ENCODE data around the gene TBC1D8. TPM values are rescaled to one million over a fixed set of nuclear protein-coding genes. Genes with fewer than 3 reads are reported as not detected.
"Not testable (repeated sequence)": the region's sequence is repeated elsewhere in the genome, so short reads cannot be mapped to it uniquely, and the experiment has no call there.

Gene TBC1D8
- total and polyA plus RNA-seq, 9 donors: 18.3 to 26.6 (median 20.6) TPM

- not testable (repeated sequence) for H3K27me3 ChIP-seq (ENCODE audit: control insufficient read depth, insufficient read depth, low read length); H3K4me3 ChIP-seq (ENCODE audit: low read length); H3K4me1 ChIP-seq (ENCODE audit: control insufficient read depth, insufficient read depth, low read length); H3K36me3 ChIP-seq (ENCODE audit: control insufficient read depth, insufficient read depth, low read length); H3K27ac ChIP-seq (ENCODE audit: low read length)
- peaks cover 11% of the 10 kb centered on the region for H3K9me3 ChIP-seq (replicated peaks; ENCODE audit: control insufficient read depth, low read depth, low read length)
- 74% methylated on average over 2 of the region's 2 CpGs for WGBS (ENCODE audit: insufficient coverage)
- peak; percentile 43 for DNase-seq
Measured at GRCh38 chr2:101167532-101167931, 16.4 kb upstream of the TBC1D8 start.

GRCh38 chr2:101164021-101164420, 12.8 kb upstream of the TBC1D8 start:
- DNase-seq: no peak
- Histone ChIP-seq H3K4me1 (ENCODE audit: control insufficient read depth, insufficient read depth, low read length) (no peaks in the 10 kb centered on the region), H3K9me3 (replicated peaks; ENCODE audit: control insufficient read depth, low read depth, low read length) (peaks cover 9% of the 10 kb centered on the region), H3K4me3 (ENCODE audit: low read length) (no peak overlapping the region), H3K27me3 (ENCODE audit: control insufficient read depth, insufficient read depth, low read length) (no peaks in the 10 kb centered on the region), H3K36me3 (ENCODE audit: control insufficient read depth, insufficient read depth, low read length) (no peaks in the 10 kb centered on the region), H3K27ac (ENCODE audit: low read length) (no peak overlapping the region)
- 93% methylated on average over 2 of the region's 2 CpGs for WGBS (ENCODE audit: insufficient coverage)

- Histone ChIP-seq H3K36me3 (ENCODE audit: control insufficient read depth, insufficient read depth, low read length) (no peaks in the 10 kb centered on the region), H3K27ac (ENCODE audit: low read length) (no peak overlapping the region), H3K4me3 (ENCODE audit: low read length) (no peak overlapping the region), H3K27me3 (ENCODE audit: control insufficient read depth, insufficient read depth, low read length) (no peaks in the 10 kb centered on the region), H3K4me1 (ENCODE audit: control insufficient read depth, insufficient read depth, low read length) (no peaks in the 10 kb centered on the region), H3K9me3 (replicated peaks; ENCODE audit: control insufficient read depth, low read depth, low read length) (peaks cover 2% of the 10 kb centered on the region)
- DNase-seq: no peak
- 38% methylated on average over 3 of the region's 9 CpGs for WGBS (ENCODE audit: insufficient coverage)
Measured at GRCh38 chr2:101162561-101163330, 11.6 kb upstream of the TBC1D8 start.

- Histone ChIP-seq H3K9me3 (replicated peaks; ENCODE audit: control insufficient read depth, low read depth, low read length) (no peaks in the 10 kb centered on the region), H3K27me3 (ENCODE audit: control insufficient read depth, insufficient read depth, low read length) (no peaks in the 10 kb centered on the region), H3K36me3 (ENCODE audit: control insufficient read depth, insufficient read depth, low read length) (no peaks in the 10 kb centered on the region), H3K4me1 (ENCODE audit: control insufficient read depth, insufficient read depth, low read length) (no peaks in the 10 kb centered on the region), H3K27ac (ENCODE audit: low read length) (no peak overlapping the region), H3K4me3 (ENCODE audit: low read length) (no peak overlapping the region)
- WGBS (ENCODE audit: insufficient coverage): no CpG with 5 or more reads among the region's 3 CpGs
- DNase-seq: no peak
Measured at GRCh38 chr2:101161658-101162057, 10.5 kb upstream of the TBC1D8 start.

GRCh38 chr2:101160454-101160853, 9.3 kb upstream of the TBC1D8 start:
- no CpG with 5 or more reads among the region's 3 CpGs for WGBS (ENCODE audit: insufficient coverage)
- Histone ChIP-seq H3K27ac (ENCODE audit: low read length) (no peak overlapping the region), H3K4me3 (ENCODE audit: low read length) (no peak overlapping the region), H3K9me3 (replicated peaks; ENCODE audit: control insufficient read depth, low read depth, low read length) (no peaks in the 10 kb centered on the region), H3K27me3 (ENCODE audit: control insufficient read depth, insufficient read depth, low read length) (no peaks in the 10 kb centered on the region), H3K4me1 (ENCODE audit: control insufficient read depth, insufficient read depth, low read length) (no peaks in the 10 kb centered on the region), H3K36me3 (ENCODE audit: control insufficient read depth, insufficient read depth, low read length) (no peaks in the 10 kb centered on the region)
- DNase-seq: no peak

GRCh38 chr2:101159526-101159925, 8.3 kb upstream of the TBC1D8 start:
- Histone ChIP-seq H3K4me3 (ENCODE audit: low read length) (no peak overlapping the region), H3K36me3 (ENCODE audit: control insufficient read depth, insufficient read depth, low read length) (no peaks in the 10 kb centered on the region), H3K27ac (ENCODE audit: low read length) (no peak overlapping the region), H3K27me3 (ENCODE audit: control insufficient read depth, insufficient read depth, low read length) (no peaks in the 10 kb centered on the region), H3K9me3 (replicated peaks; ENCODE audit: control insufficient read depth, low read depth, low read length) (no peaks in the 10 kb centered on the region), H3K4me1 (ENCODE audit: control insufficient read depth, insufficient read depth, low read length) (peaks cover 2% of the 10 kb centered on the region)
- no peak for DNase-seq
- WGBS (ENCODE audit: insufficient coverage): no CpG with 5 or more reads among the region's 2 CpGs

- no peak overlapping the region for H3K4me3 ChIP-seq (ENCODE audit: low read length)
- WGBS (ENCODE audit: insufficient coverage): 70% methylated on average over 2 of the region's 6 CpGs
- no peaks in the 10 kb centered on the region for H3K9me3 ChIP-seq (replicated peaks; ENCODE audit: control insufficient read depth, low read depth, low read length)
- H3K4me1 ChIP-seq (ENCODE audit: control insufficient read depth, insufficient read depth, low read length): peaks cover 19% of the 10 kb centered on the region
- no peak for DNase-seq
- H3K27me3 ChIP-seq (ENCODE audit: control insufficient read depth, insufficient read depth, low read length): no peaks in the 10 kb centered on the region
- no peaks in the 10 kb centered on the region for H3K36me3 ChIP-seq (ENCODE audit: control insufficient read depth, insufficient read depth, low read length)
- H3K27ac ChIP-seq (ENCODE audit: low read length): no peak overlapping the region
Measured at GRCh38 chr2:101157272-101157671, 6.1 kb upstream of the TBC1D8 start.

- Histone ChIP-seq H3K4me1 (ENCODE audit: control insufficient read depth, insufficient read depth, low read length) (peaks cover 37% of the 10 kb centered on the region), H3K36me3 (ENCODE audit: control insufficient read depth, insufficient read depth, low read length) (no peaks in the 10 kb centered on the region), H3K27me3 (ENCODE audit: control insufficient read depth, insufficient read depth, low read length) (peaks cover 6% of the 10 kb centered on the region), H3K4me3 (ENCODE audit: low read length) (no peak overlapping the region), H3K27ac (ENCODE audit: low read length) (no peak overlapping the region), H3K9me3 (replicated peaks; ENCODE audit: control insufficient read depth, low read depth, low read length) (no peaks in the 10 kb centered on the region)
- 76% methylated on average over 6 of the region's 7 CpGs for WGBS (ENCODE audit: insufficient coverage)
- DNase-seq: peak; percentile 45
Measured at GRCh38 chr2:101153787-101154186, 2.6 kb upstream of the TBC1D8 start.

- H3K4me1 ChIP-seq (ENCODE audit: control insufficient read depth, insufficient read depth, low read length): peaks cover 37% of the 10 kb centered on the region
- no peak overlapping the region for H3K4me3 ChIP-seq (ENCODE audit: low read length)
- no peaks in the 10 kb centered on the region for H3K9me3 ChIP-seq (replicated peaks; ENCODE audit: control insufficient read depth, low read depth, low read length)
- peak overlapping the region; percentile 25 for H3K27ac ChIP-seq (ENCODE audit: low read length)
- H3K36me3 ChIP-seq (ENCODE audit: control insufficient read depth, insufficient read depth, low read length): no peaks in the 10 kb centered on the region
- DNase-seq: no peak
- H3K27me3 ChIP-seq (ENCODE audit: control insufficient read depth, insufficient read depth, low read length): peaks cover 6% of the 10 kb centered on the region
- WGBS (ENCODE audit: insufficient coverage): no CpG with 5 or more reads among the region's 9 CpGs
Measured at GRCh38 chr2:101153077-101153707, 2.0 kb upstream of the TBC1D8 start.

- DNase-seq: peak; percentile 84
- 8% methylated on average over 16 of the region's 21 CpGs for WGBS (ENCODE audit: insufficient coverage)
- Histone ChIP-seq H3K27me3 (ENCODE audit: control insufficient read depth, insufficient read depth, low read length) (peaks cover 6% of the 10 kb centered on the region), H3K4me3 (ENCODE audit: low read length) (peak overlapping the region; percentile 68), H3K36me3 (ENCODE audit: control insufficient read depth, insufficient read depth, low read length) (no peaks in the 10 kb centered on the region), H3K27ac (ENCODE audit: low read length) (peak overlapping the region; percentile 85), H3K9me3 (replicated peaks; ENCODE audit: control insufficient read depth, low read depth, low read length) (no peaks in the 10 kb centered on the region), H3K4me1 (ENCODE audit: control insufficient read depth, insufficient read depth, low read length) (peaks cover 37% of the 10 kb centered on the region)
Measured at GRCh38 chr2:101152272-101153076, 1.3 kb upstream of the TBC1D8 start.

All from muscle of leg (tissue), 11 donors.